Measurements from ENCODE around the gene ATP8B1. TPM values are rescaled to one million over a fixed set of nuclear protein-coding genes. Genes with fewer than 3 reads are reported as not detected.
"Not testable (repeated sequence)": the region's sequence is repeated elsewhere in the genome, so short reads cannot be mapped to it uniquely, and the experiment has no call there.

The ATP8B1 gene
- total RNA-seq, 6 experiments from 2014 or later: 9.0 to 18.4 (median 17.1) TPM

- no peak for ATAC-seq
- no peaks in the 10 kb centered on the region for H3K36me3 ChIP-seq
- intact Hi-C loops (cut with DNase I): no loop called here
- no peaks in the 10 kb centered on the region for H3K9me3 ChIP-seq
- WGBS (ENCODE audit: insufficient coverage, low coverage, low lambda C conversion rate, missing lambda C conversion rate): 97% methylated on average over 3 of the region's 3 CpGs
- no peaks in the 10 kb centered on the region for H3K27me3 ChIP-seq
- no peak for TF ChIP-seq POLR2A (IDR thresholded peaks at IDR 0.05)
- TF ChIP-seq CTCF (IDR thresholded peaks at IDR 0.05): no peak
- H3K4me1 ChIP-seq: peaks cover 0 to 20% (median 9%) of the 10 kb centered on the region in 4 donors
- DNase-seq: no peak
- H3K4me3 ChIP-seq: no peak overlapping the region
- H3K27ac ChIP-seq: no peak overlapping the region
Observed at GRCh38 chr18:57733861-57734260, 69.3 kb downstream of the ATP8B1 start.

DNA sequence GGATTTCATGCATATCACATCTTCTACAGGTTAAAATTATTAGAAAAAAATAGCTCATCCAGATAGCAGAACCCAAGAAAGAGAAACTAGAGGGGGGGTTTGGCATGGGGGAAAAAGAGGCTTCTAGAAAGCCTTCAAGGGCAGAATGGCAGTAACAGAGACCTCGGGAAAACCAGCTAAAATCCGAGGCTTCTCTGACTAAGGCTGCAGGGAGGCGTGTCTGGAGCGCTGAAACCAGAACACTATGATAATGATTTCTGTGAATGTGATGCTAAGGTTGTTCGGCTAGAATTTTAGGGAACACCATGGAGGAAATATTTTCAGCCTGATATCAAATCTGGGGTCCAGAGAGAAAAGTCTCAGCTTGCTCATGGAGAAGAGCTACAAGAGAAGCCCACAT, 73.0 kb downstream of the ATP8B1 start:
- no peaks in the 10 kb centered on the region for H3K4me1 ChIP-seq
- H3K9me3 ChIP-seq: no peaks in the 10 kb centered on the region
- 98% methylated on average over 5 of the region's 5 CpGs for WGBS (ENCODE audit: insufficient coverage, low coverage, low lambda C conversion rate, missing lambda C conversion rate)
- H3K27ac ChIP-seq: no peak overlapping the region
- no peak overlapping the region for H3K4me3 ChIP-seq
- DNase-seq: no peak
- no peaks in the 10 kb centered on the region for H3K27me3 ChIP-seq
- no peak for ATAC-seq
- peaks cover 0 to 3% (median 0%) of the 10 kb centered on the region in 4 donors for H3K36me3 ChIP-seq
- no peak for TF ChIP-seq CTCF (IDR thresholded peaks at IDR 0.05)
- TF ChIP-seq POLR2A (IDR thresholded peaks at IDR 0.05): no peak
- intact Hi-C loops (cut with DNase I): no loop called here

DNA sequence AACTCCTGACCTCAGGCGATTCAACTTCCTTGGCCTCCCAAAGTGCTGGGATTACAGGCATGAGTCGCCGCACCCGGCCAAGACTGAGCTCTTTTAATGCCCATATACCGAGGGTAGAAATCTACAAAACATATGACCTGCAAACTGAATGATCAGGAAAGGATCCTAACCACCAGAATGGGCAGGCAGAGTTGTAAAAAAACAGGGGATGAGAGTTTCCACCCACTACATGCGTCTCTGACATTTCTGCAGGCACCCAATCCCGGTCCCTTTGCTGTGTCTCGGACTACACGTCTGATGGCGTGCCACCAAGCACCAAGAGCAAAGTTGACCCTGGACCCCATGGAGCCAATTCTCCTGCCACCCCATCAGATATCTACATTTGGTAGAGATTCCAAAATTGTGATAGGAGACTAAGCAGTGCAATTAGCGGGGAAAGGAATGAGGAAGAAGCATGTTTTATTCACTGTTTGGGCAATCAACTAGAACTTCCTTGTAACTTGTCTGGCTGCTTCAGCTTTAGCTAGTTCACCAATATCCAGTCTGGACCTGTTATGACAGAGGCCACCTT, 74.1 kb downstream of the ATP8B1 start:
- peak; percentile 36 to 81 (median 48) for ATAC-seq
- Histone ChIP-seq H3K27me3 (no peaks in the 10 kb centered on the region), H3K27ac (no peak overlapping the region), H3K36me3 (peaks cover 0 to 3% (median 0%) of the 10 kb centered on the region in 4 donors), H3K4me3 (no peak overlapping the region), H3K4me1 (no peaks in the 10 kb centered on the region), H3K9me3 (no peaks in the 10 kb centered on the region)
- intact Hi-C loops (cut with DNase I): no loop called here
- DNase-seq: no peak
- 64% methylated on average over 11 of the region's 11 CpGs for WGBS (ENCODE audit: insufficient coverage, low coverage, low lambda C conversion rate, missing lambda C conversion rate)
- TF ChIP-seq CTCF (IDR thresholded peaks at IDR 0.05) (no peak), POLR2A (IDR thresholded peaks at IDR 0.05) (no peak)

- H3K36me3 ChIP-seq: peaks cover 0 to 3% (median 0%) of the 10 kb centered on the region in 4 donors
- no peaks in the 10 kb centered on the region for H3K27me3 ChIP-seq
- no peak overlapping the region for H3K27ac ChIP-seq
- H3K4me1 ChIP-seq: no peaks in the 10 kb centered on the region
- ATAC-seq: peak; percentile 36 to 83 (median 70)
- intact Hi-C loops (cut with DNase I): no loop called here
- H3K4me3 ChIP-seq: no peak overlapping the region
- H3K9me3 ChIP-seq: no peaks in the 10 kb centered on the region
- 70% methylated on average over 6 of the region's 6 CpGs for WGBS (ENCODE audit: insufficient coverage, low coverage, low lambda C conversion rate, missing lambda C conversion rate)
- no peak for TF ChIP-seq POLR2A (IDR thresholded peaks at IDR 0.05)
- no peak for TF ChIP-seq CTCF (IDR thresholded peaks at IDR 0.05)
- no peak for DNase-seq
Observed at GRCh38 chr18:57727952-57728807, 74.9 kb downstream of the ATP8B1 start.

GRCh38 chr18:57719211-57719935, 83.7 kb downstream of the ATP8B1 start:
- H3K27me3 ChIP-seq; ATAC-seq; H3K27ac ChIP-seq; H3K4me1 ChIP-seq; H3K9me3 ChIP-seq; H3K36me3 ChIP-seq; intact Hi-C loops (cut with DNase I): not testable (repeated sequence)
- WGBS (ENCODE audit: insufficient coverage, low coverage, low lambda C conversion rate, missing lambda C conversion rate): 96% methylated on average over 4 of the region's 31 CpGs
- H3K4me3 ChIP-seq: peak overlapping the region in 1 of 3 donors; percentile 16
- peak in 2 of 3 donors; percentile 53 to 58 for DNase-seq
